Loucy (cell line): ENCODE measurements around the gene STX16.

Experiments used
- H2AFZ ChIP-seq: fragments of 200-600 bp; sonication (generic); 2 replicates; pipeline ENCODE4 v1.6.0; 2016; ENCODE audit warnings: antibody characterized with exemption, mild to moderate bottlenecking, low read length, moderate library complexity
- H3F3A ChIP-seq: fragments of 200-600 bp; 2 replicates; pipeline ENCODE4 v1.6.0; 2016; ENCODE audit warnings: antibody characterized with exemption, low read depth, mild to moderate bottlenecking
- H3K27me3 ChIP-seq: fragments of 200-600 bp; sonication (generic); 2 replicates; pipeline ENCODE4 v1.6.1; 2014; ENCODE audit warnings: low read length, mild to moderate bottlenecking; ENCODE audit not compliant: insufficient read depth, poor library complexity, severe bottlenecking
- H3K36me3 ChIP-seq: fragments of 200-600 bp; sonication (generic); 2 replicates; pipeline ENCODE4 v1.6.1; 2016; ENCODE audit warnings: low read length; ENCODE audit not compliant: insufficient read depth
- H3K4me1 ChIP-seq: fragments of 200-600 bp; sonication (generic); 2 replicates; pipeline ENCODE4 v1.5.1; 2014; ENCODE audit warnings: low read length, mild to moderate bottlenecking; ENCODE audit not compliant: insufficient read depth, poor library complexity, severe bottlenecking
- H3K4me2 ChIP-seq: fragments of 200-600 bp; sonication (generic); 2 replicates; pipeline ENCODE4 v1.6.0; 2014; ENCODE audit warnings: antibody characterized with exemption, low read length, low read depth, mild to moderate bottlenecking; ENCODE audit not compliant: poor library complexity, severe bottlenecking
- H3K4me3 ChIP-seq: fragments of 200-600 bp; sonication (generic); 2 replicates; pipeline ENCODE4 v1.5.1; 2014; ENCODE audit warnings: low read length, mild to moderate bottlenecking, mixed read lengths; ENCODE audit not compliant: poor library complexity, severe bottlenecking
- H3K79me2 ChIP-seq: fragments of 200-600 bp; sonication (generic); 2 replicates; pipeline ENCODE4 v1.6.1; 2014; ENCODE audit warnings: low read length; ENCODE audit not compliant: insufficient read depth
- H3K9ac ChIP-seq: fragments of 200-600 bp; sonication (generic); 2 replicates; pipeline ENCODE4 v1.6.0; 2014; ENCODE audit warnings: mild to moderate bottlenecking, low read depth, low read length, moderate library complexity; ENCODE audit not compliant: poor library complexity, severe bottlenecking
- H3K9me2 ChIP-seq: fragments of 200-600 bp; sonication (generic); replicated peaks from 2 replicates; pipeline ENCODE4 v1.6.1; 2016; ENCODE audit warnings: low read depth, low read length, mixed read lengths
- H3K9me3 ChIP-seq: fragments of 200-600 bp; sonication (generic); 2 replicates; pipeline ENCODE4 v1.6.1; 2014; ENCODE audit warnings: mild to moderate bottlenecking, antibody characterized with exemption, low read length, low read depth; ENCODE audit not compliant: insufficient read depth
- H4K20me1 ChIP-seq: fragments of 200-600 bp; sonication (generic); 2 replicates; pipeline ENCODE4 v1.6.0; 2014; ENCODE audit warnings: antibody characterized with exemption, low read length, mild to moderate bottlenecking; ENCODE audit not compliant: insufficient read depth, poor library complexity, severe bottlenecking
- CTCF ChIP-seq: fragments of 200-600 bp; sonication (generic); conservative IDR thresholded peaks from 2 replicates; pipeline ENCODE4 v1.5.1; 2014; ENCODE audit warnings: mild to moderate bottlenecking, antibody characterized with exemption, low read length
- EZH2phosphoT487 ChIP-seq: fragments of 200-600 bp; IDR thresholded peaks from 2 replicates; pipeline ENCODE4 v1.6.1; 2018; ENCODE audit warnings: antibody characterized with exemption, mild to moderate bottlenecking, moderate library complexity, borderline replicate concordance

Gene STX16

GRCh38 chr20:58699623-58700107 is 48.6 kb downstream of the STX16 start:
- Histone ChIP-seq H3K9me3 (no peaks in the 10 kb centered on the region), H3K4me2 (no peak overlapping the region), H3K9me2 (no peaks in the 10 kb centered on the region), H3K36me3 (no peaks in the 10 kb centered on the region; the same call in 1 of the 2 replicates), H3K79me2 (no peaks in the 10 kb centered on the region), H4K20me1 (no peaks in the 10 kb centered on the region), H3F3A (no peaks in the 10 kb centered on the region), H2AFZ (no peak overlapping the region), H3K4me1 (no peaks in the 10 kb centered on the region), H3K9ac (no peak overlapping the region), H3K4me3 (no peak overlapping the region), H3K27me3 (no peaks in the 10 kb centered on the region)
- no peak for TF ChIP-seq EZH2phosphoT487
- TF ChIP-seq CTCF = no peak

- no peak overlapping the region for H3K4me2 ChIP-seq
- no peaks in the 10 kb centered on the region for H3K9me3 ChIP-seq
- TF ChIP-seq CTCF (no peak), EZH2phosphoT487 (no peak)
Measured at GRCh38 chr20:58700121-58700821, 49.2 kb downstream of the STX16 start.

GRCh38 chr20:58700823-58701222 is 49.7 kb downstream of the STX16 start:
- no peak overlapping the region for H3K4me3 ChIP-seq
- no peaks in the 10 kb centered on the region for H3F3A ChIP-seq
- H3K9ac ChIP-seq = no peak overlapping the region

More at GRCh38 chr20:58700121-58700821, 49.2 kb downstream of the STX16 start:
- Histone ChIP-seq H4K20me1 (no peaks in the 10 kb centered on the region), H3K27me3 (no peaks in the 10 kb centered on the region), H3K9ac (no peak overlapping the region), H3K4me3 (no peak overlapping the region), H3K79me2 (no peaks in the 10 kb centered on the region), H3K9me2 (no peaks in the 10 kb centered on the region), H2AFZ (no peak overlapping the region), H3F3A (no peaks in the 10 kb centered on the region), H3K4me1 (no peaks in the 10 kb centered on the region), H3K36me3 (no peaks in the 10 kb centered on the region; the same call in 1 of the 2 replicates)

More at GRCh38 chr20:58700823-58701222, 49.7 kb downstream of the STX16 start:
- H4K20me1 ChIP-seq = no peaks in the 10 kb centered on the region
- TF ChIP-seq CTCF (no peak), EZH2phosphoT487 (no peak)
- H3K9me3 ChIP-seq = no peaks in the 10 kb centered on the region
- H3K36me3 ChIP-seq = no peaks in the 10 kb centered on the region; the same call in 1 of the 2 replicates
- H3K27me3 ChIP-seq = no peaks in the 10 kb centered on the region
- H2AFZ ChIP-seq = no peak overlapping the region
- H3K9me2 ChIP-seq = no peaks in the 10 kb centered on the region
- no peaks in the 10 kb centered on the region for H3K79me2 ChIP-seq
- no peak overlapping the region for H3K4me2 ChIP-seq
- no peaks in the 10 kb centered on the region for H3K4me1 ChIP-seq
